K562 (cell line): ENCODE results near the gene SYS1. TPM values are rescaled to one million over a fixed set of nuclear protein-coding genes. Genes with fewer than 3 reads are reported as not detected.

Experiments
- ATAC-seq: fragments of 200-7000 bp; cut with Tn5 transposase; 3 replicates; pipeline ENCODE4 v1.9.1; 2020; ENCODE audit warnings: moderate library complexity
- BruUV-seq: library from RNA; stranded (reverse); fragments of 400-500 nt; replicated peaks from 2 replicates; lab custom pipeline; 2021; lab: Mats Ljungman, UMichigan
- CTCF ChIA-PET: fragments of 300-600 bp; formaldehyde crosslinking; extraction: SDS; loops from one replicate; lab custom pipeline; 2021; ENCODE audit warnings: low intra/inter-chr PET ratio; lab: Yijun Ruan, JAX
- POLR2A ChIA-PET: fragments of 300-600, 350-650 bp; sonication (Branson Sonifier 250); formaldehyde crosslinking; extraction: SDS; loops from one replicate; lab custom pipeline; 2021; ENCODE audit warnings: antibody characterized with exemption, inconsistent platforms; lab: Yijun Ruan, JAX
- DNase-seq, 4 experiments: peaks; one replicate each; pipeline versions ENCODE4 v3.0.0 to v3.0.0-alpha.2; 2011 to 2018; ENCODE audit warnings: low spot score in 3 of 4, mixed read lengths in 3 of 4; ENCODE audit errors: extremely low read depth in 1 of 4
- FAIRE-seq: peaks from 2 replicates; lab custom pipeline; 2011; peaks lifted over from hg19 to GRCh38; lab: Jason Lieb, UNC
- H2AFZ ChIP-seq: 2 replicates; pipeline ENCODE4 v1.6.0; 2011; ENCODE audit warnings: low read depth, low read length, control low read depth, inconsistent platforms
- H3K27ac ChIP-seq: fragments of 200-600 bp; 3 replicates; pipeline ENCODE4 v1.8.0; 2011; ENCODE audit warnings: low read depth, mild to moderate bottlenecking, control low read depth, inconsistent platforms, low read length, moderate library complexity, mixed read lengths; ENCODE audit errors: extremely low read depth
- H3K27me3 ChIP-seq, 2 experiments: fragments of 300-600 bp in 1 of 2; 2 replicates in 1 of 2; 3 replicates in 1 of 2; pipeline versions ENCODE4 v1.6.0 to v1.8.0; 2011; ENCODE audit warnings: inconsistent platforms in 2 of 2, low read length in 2 of 2, mild to moderate bottlenecking in 1 of 2, mixed read lengths in 1 of 2, moderate library complexity in 1 of 2; ENCODE audit not compliant: control insufficient read depth in 2 of 2, insufficient read depth in 2 of 2
- H3K36me3 ChIP-seq: fragments of 300-600 bp; 3 replicates; pipeline ENCODE4 v1.8.0; 2011; ENCODE audit warnings: mild to moderate bottlenecking, low read length, inconsistent platforms; ENCODE audit not compliant: control insufficient read depth, insufficient read depth
- H3K4me1 ChIP-seq, 2 experiments: fragments of 200-600 bp in 1 of 2; replicated peaks in 1 of 2; 2 replicates in 1 of 2; 3 replicates in 1 of 2; pipeline versions ENCODE4 v1.5.1 to v1.8.0; 2011; ENCODE audit warnings: inconsistent platforms in 2 of 2, low read length in 2 of 2, mild to moderate bottlenecking in 1 of 2, mixed read lengths in 1 of 2, moderate library complexity in 1 of 2; ENCODE audit not compliant: control insufficient read depth in 2 of 2, insufficient read depth in 2 of 2
- H3K4me2 ChIP-seq: 2 replicates; pipeline ENCODE4 v1.6.1; 2011; ENCODE audit warnings: low read length, control low read depth, inconsistent platforms, mixed read lengths; ENCODE audit not compliant: insufficient read depth
- H3K4me3 ChIP-seq: fragments of 200-600 bp; sonication (generic), shearing (Covaris generic); 2 replicates; pipeline ENCODE4 v1.5.1; 2016; ENCODE audit warnings: control low read depth, inconsistent platforms
- H3K79me2 ChIP-seq: fragments of 200-600 bp; 3 replicates; pipeline ENCODE4 v1.8.0; 2011; ENCODE audit warnings: low read length, inconsistent platforms; ENCODE audit not compliant: control insufficient read depth, insufficient read depth
- H3K9ac ChIP-seq, 2 experiments: 2 replicates each; pipeline versions ENCODE4 v1.6.0 to v1.6.1; 2011; ENCODE audit warnings: low read depth in 2 of 2, low read length in 2 of 2, control low read depth in 1 of 2, inconsistent platforms in 1 of 2, mild to moderate bottlenecking in 1 of 2, mixed read lengths in 1 of 2; ENCODE audit not compliant: insufficient read depth in 1 of 2
- H3K9me1 ChIP-seq: one replicate; pipeline ENCODE4 v1.6.0; 2011; ENCODE audit warnings: inconsistent platforms, mild to moderate bottlenecking, low read length, moderate library complexity; ENCODE audit not compliant: control insufficient read depth, insufficient read depth
- H3K9me3 ChIP-seq: replicated peaks from 2 replicates; pipeline ENCODE4 v1.5.1; 2011; ENCODE audit warnings: low read depth, low read length, inconsistent platforms; ENCODE audit not compliant: control insufficient read depth, insufficient read depth
- H4K20me1 ChIP-seq: replicated peaks from 2 replicates; pipeline ENCODE4 v1.6.1; 2011; ENCODE audit warnings: low read length, inconsistent platforms, mixed read lengths; ENCODE audit not compliant: control insufficient read depth, insufficient read depth
- ADNP ChIP-seq: fragments of 200-800 bp; sonication (Bioruptor generic); IDR thresholded peaks from 2 replicates; pipeline ENCODE4 v1.6.1; 2016; ENCODE audit warnings: missing genetic modification characterization, missing compliant biosample characterization
- BCOR ChIP-seq: fragments of 450-650 bp; IDR thresholded peaks from 2 replicates; pipeline ENCODE4 v1.6.1; 2016
- E2F8 ChIP-seq: fragments of 450-650 bp; IDR thresholded peaks from 2 replicates; pipeline ENCODE4 v1.7.1; 2018; ENCODE audit warnings: mild to moderate bottlenecking, low read depth; ENCODE audit not compliant: partially characterized antibody
- GTF2E2 ChIP-seq: fragments of 200-800 bp; sonication (Bioruptor generic); IDR thresholded peaks from 2 replicates; pipeline ENCODE4 v1.6.1; 2016; ENCODE audit warnings: missing genetic modification characterization, missing compliant biosample characterization
- HDAC3 ChIP-seq: fragments of 450-650 bp; IDR thresholded peaks from 2 replicates; pipeline ENCODE4 v1.6.1; 2018; ENCODE audit warnings: borderline replicate concordance, mild to moderate bottlenecking, moderate library complexity; ENCODE audit not compliant: partially characterized antibody
- MAFG ChIP-seq: fragments of 450-650 bp; conservative IDR thresholded peaks from 2 replicates; pipeline ENCODE4 v1.6.1; 2016; ENCODE audit warnings: missing genetic modification characterization, missing compliant biosample characterization
- MCM2 ChIP-seq: fragments of 450-650 bp; IDR thresholded peaks from 2 replicates; pipeline ENCODE4 v1.6.1; 2017; ENCODE audit warnings: low read depth, mild to moderate bottlenecking
- NBN ChIP-seq: fragments of 450-650 bp; IDR thresholded peaks from 2 replicates; pipeline ENCODE4 v1.6.1; 2016; ENCODE audit warnings: low read depth, mild to moderate bottlenecking
- TRIM28 ChIP-seq: fragments of 450-650 bp; IDR thresholded peaks from 2 replicates; pipeline ENCODE4 v1.6.1; 2017
- ZBTB1 ChIP-seq: sonication (generic); formaldehyde crosslinking; IDR thresholded peaks from 2 replicates; pipeline ENCODE4 v1.8.1; 2023; ENCODE audit warnings: missing genetic modification reagents, low read depth, mild to moderate bottlenecking, borderline replicate concordance
- ZNF121 ChIP-seq: sonication (generic); formaldehyde crosslinking; conservative IDR thresholded peaks from 2 replicates; pipeline ENCODE4 v1.8.0; 2022; ENCODE audit warnings: missing genetic modification reagents
- ZNF174 ChIP-seq: fragments of 250-450 bp; sonication (Bioruptor Pico); IDR thresholded peaks from 2 replicates; pipeline ENCODE4 v1.4.0; 2020; ENCODE audit warnings: mild to moderate bottlenecking
- ZNF3 ChIP-seq: fragments of 250-450 bp; sonication (Bioruptor Pico); IDR thresholded peaks from 2 replicates; pipeline ENCODE4 v1.5.0; 2021; ENCODE audit warnings: mild to moderate bottlenecking, moderate library complexity
- ZNF384 ChIP-seq: IDR thresholded peaks from 2 replicates; pipeline ENCODE4 v1.6.1; 2012; ENCODE audit warnings: low read depth, low read length, improper control_type of control experiment
- WGBS: fragments of 100-300 bp; shearing (Covaris generic); methylation state at CpG from one replicate; pipeline ENCODE4 v1.1.6; 2016; ENCODE audit warnings: low coverage, mixed read lengths; ENCODE audit not compliant: insufficient coverage; ENCODE audit errors: missing lambda C conversion rate; 5-methylcytosine and 5-hydroxymethylcytosine counted together
- in situ Hi-C: fragments of 300-500 bp; cut with MboI; formaldehyde crosslinking; loops from 4 replicates; pipeline ENCODE4 v1.15.0; 2018; ENCODE audit warnings: inconsistent platforms, mixed read lengths
- intact Hi-C: fragments of 100-400 bp; cut with micrococcal nuclease; formaldehyde crosslinking; loops from 2 replicates; pipeline ENCODE4 v1.14.2; 2022
- polyA plus RNA-seq, 8 experiments: library from polyadenylated mRNA; depleted of rRNA in 4 of 8; stranded (reverse) in 5 of 8; unstranded in 3 of 8; fragments of >200 nt; fragmentation: Nextera tagmentation in 2 of 8; fragmentation: Illumina TruSeq in 1 of 8; extraction: Ambion mirVana in 2 of 8; extraction: Trizol in 1 of 8; gene quantifications; 2 replicates each; pipeline versions ENCODE4 v1.2.1 to v1.2.3, GENCODE V29; 2011 to 2014; ENCODE audit warnings: inconsistent platforms in 1 of 8, missing spikeins in 1 of 8
- total RNA-seq, 7 experiments: library from RNA; depleted of rRNA in 6 of 7; stranded (reverse); fragments of >200 nt in 6 of 7; fragmentation: Illumina TruSeq in 2 of 7; extraction: Trizol in 2 of 7; gene quantifications; 2 replicates each; pipeline versions ENCODE4 v1.2.1 to v1.2.3, GENCODE V29; 2011 to 2021; ENCODE audit warnings: low replicate concordance in 1 of 7

The SYS1 gene
- total and polyA plus RNA-seq, 9 of the 15 experiments (the other 6 are each of a cell fraction or from before 2014, with no cell fraction given) = 11.1 to 25.2 (median 17.5) TPM

GRCh38 chr20:45374101-45374467 is 11.1 kb downstream of the SYS1 start:
- ChIA-PET POLR2A (interaction anchor here (0.6 to 3.6 kb wide), 12 partner anchors 11 to 79 kb away, joined by 3 to 38 read pairs (median 4); partner anchors contain the start of genes SDC4 and SYS1), CTCF (interaction anchor here (0.6 to 2.3 kb wide), 5 partner anchors 51 to 397 kb away, joined by 3 to 17 read pairs (median 8); no protein-coding TSS in a partner anchor)
- no TSS peak for BruUV-seq
- peak overlapping the region; percentile 94 for H2AFZ ChIP-seq
- peaks cover 7 to 15% of the 10 kb centered on the region in 2 experiments; a peak in 4 of 5 replicates for H3K4me1 ChIP-seq
- H3K4me2 ChIP-seq = peak overlapping the region; percentile 90
- FAIRE-seq (no peak), DNase-seq (no peak), ATAC-seq (no peak)
- in situ Hi-C loops (loop anchor here (5.0 kb wide), 1 partner anchor 63 kb away; no protein-coding TSS in a partner anchor), intact Hi-C loops (loop anchor here (1.0 to 5.0 kb wide), 2 partner anchors 63 to 398 kb away; no protein-coding TSS in a partner anchor)
- H3K27ac ChIP-seq = no peak overlapping the region; the same call in 2 of the 3 replicates
- H3K4me3 ChIP-seq = peak overlapping the region; percentile 41
- no peaks in the 10 kb centered on the region for H3K79me2 ChIP-seq
- WGBS = 28% methylated on average over 9 of the region's 9 CpGs
- no peaks in the 10 kb centered on the region for H3K9me3 ChIP-seq
- H3K9me1 ChIP-seq = no peaks in the 10 kb centered on the region
- peak overlapping the region in 1 of 2 experiments; percentile 61; a peak in 2 of 4 replicates for H3K9ac ChIP-seq
- 0 out of 2 replicates have a peak, but pooled peaks have one; percentile 10 for TF ChIP-seq NBN
- TF ChIP-seq GTF2E2 (tag) = no peak
- TF ChIP-seq HDAC3 = peak; percentile 4
- 0 out of 2 replicates have a peak, but pooled peaks have one; percentile 31 for TF ChIP-seq ZNF384
- TF ChIP-seq ZNF174 (CRISPR knock-in tag) = no peak
- no peak for TF ChIP-seq MCM2
- TF ChIP-seq ZNF121 (CRISPR knock-in tag) = peak; percentile 89
- TF ChIP-seq TRIM28 = 0 out of 2 replicates have a peak, but pooled peaks have one; percentile 5
- TF ChIP-seq ZBTB1 (CRISPR knock-in tag) = 0 out of 2 replicates have a peak, but pooled peaks have one; percentile 47
- TF ChIP-seq MAFG = no peak
- peak; percentile 62; the same call in 1 of the 2 replicates for TF ChIP-seq BCOR
- no peak for TF ChIP-seq ZNF3
- peak; percentile 48; the same call in 1 of the 2 replicates for TF ChIP-seq ADNP (tag)
- peak; percentile 3 for TF ChIP-seq E2F8
- no peaks in the 10 kb centered on the region for H3K36me3 ChIP-seq
- no peaks in the 10 kb centered on the region for H3K27me3 ChIP-seq
- no peaks in the 10 kb centered on the region for H4K20me1 ChIP-seq
